Dermis blood vessel endothelial cell (primary cell): ENCODE data around the gene SLX4IP. TPM values are rescaled to one million over a fixed set of nuclear protein-coding genes. Genes with fewer than 3 reads are reported as not detected.
A peak's percentile ranks its signal among the peaks of the same experiment; 100 is the strongest.
"Not testable (repeated sequence)": the region's sequence is repeated elsewhere in the genome, so short reads cannot be mapped to it uniquely, and the experiment has no call there.

Experiments
- DNase-seq: peaks from one replicate; pipeline ENCODE4 v3.0.0; 2010
- total RNA-seq: library from RNA; depleted of rRNA; stranded (reverse); fragments of >200 nt; gene quantifications from 2 replicates; pipeline ENCODE4 v1.2.3, GENCODE V29; 2014

SLX4IP gene
- 3.2 and 4.3 TPM in 2 replicates for total RNA-seq

GRCh38 chr20:10434832-10435812, at the start of gene SLX4IP:
Gene SLX4IP (plus strand): TSS chr20:10435305. CDS start chr20:10458205, 22,900 bp downstream.
- peak; percentile 98 for DNase-seq

- DNase-seq: no peak
Measured at GRCh38 chr20:10385850-10386544, 49.1 kb upstream of the SLX4IP start.

GRCh38 chr20:10387686-10388085, 47.4 kb upstream of the SLX4IP start:
- no peak for DNase-seq

- DNase-seq: no peak
Measured at GRCh38 chr20:10388597-10388996, 46.5 kb upstream of the SLX4IP start.

DNA sequence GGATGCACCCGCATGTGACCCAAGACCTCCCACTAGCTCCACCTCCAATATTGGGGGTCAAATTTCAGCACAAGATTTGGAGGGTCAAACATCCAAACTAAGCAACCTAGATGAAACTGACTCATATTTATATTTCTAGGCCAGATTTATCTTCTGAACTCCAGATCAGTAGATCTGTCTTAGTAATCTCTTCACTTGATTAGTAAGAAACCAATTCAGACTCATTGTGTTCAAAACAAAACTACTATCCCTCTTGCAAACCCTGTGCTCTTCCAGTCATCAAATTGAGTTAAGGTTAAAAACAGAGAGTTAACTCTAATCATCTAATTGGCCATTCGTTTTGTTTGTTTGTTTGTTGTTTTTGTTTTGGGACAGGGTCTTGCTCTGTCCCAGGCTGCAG, 44.4 kb upstream of the SLX4IP start:
- DNase-seq: no peak

DNA sequence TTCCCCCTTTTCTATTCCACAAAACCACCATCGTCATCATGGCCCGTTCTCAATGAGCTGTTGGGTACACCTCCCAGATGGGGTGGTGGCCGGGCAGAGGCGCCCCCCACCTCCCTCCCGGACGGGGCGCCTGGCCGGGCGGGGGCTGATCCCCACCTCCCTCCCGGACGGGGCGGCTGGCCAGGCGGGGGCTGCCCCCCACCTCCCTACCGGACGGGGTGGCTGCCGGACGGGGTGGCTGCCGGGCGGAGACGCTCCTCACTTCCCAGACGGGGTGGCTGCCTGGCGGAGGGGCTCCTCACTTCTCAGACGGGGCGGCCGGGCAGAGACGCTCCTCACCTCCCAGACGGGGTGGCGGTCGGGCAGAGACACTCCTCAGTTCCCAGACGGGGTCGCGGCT, 40.4 kb upstream of the SLX4IP start:
- not testable (repeated sequence) for DNase-seq

DNA sequence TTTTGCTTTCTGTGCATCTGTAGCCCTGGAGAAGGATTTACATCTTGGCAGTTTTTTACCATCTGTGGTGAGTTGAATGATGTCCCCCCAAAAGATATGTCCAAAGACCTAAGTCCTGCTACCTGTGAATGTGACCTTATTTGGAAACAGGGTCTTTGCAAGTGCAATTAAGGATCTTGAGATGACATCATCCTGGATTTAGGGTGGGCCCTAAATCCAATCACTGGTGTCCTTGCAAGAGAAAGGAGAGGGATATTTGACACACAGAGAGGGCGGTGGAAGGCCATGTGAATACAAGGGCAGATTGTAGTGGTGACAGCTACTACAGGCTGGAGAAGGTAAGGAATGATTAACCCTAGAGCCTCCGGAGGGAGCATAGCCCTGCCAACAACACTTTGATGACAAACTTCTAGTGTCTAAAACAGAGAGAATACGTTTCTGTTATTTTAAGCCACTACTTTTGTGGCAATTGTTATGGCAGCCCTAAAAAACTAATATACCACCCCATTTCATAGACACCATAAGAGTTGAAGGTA, 36.2 kb upstream of the SLX4IP start:
- DNase-seq: no peak

DNA sequence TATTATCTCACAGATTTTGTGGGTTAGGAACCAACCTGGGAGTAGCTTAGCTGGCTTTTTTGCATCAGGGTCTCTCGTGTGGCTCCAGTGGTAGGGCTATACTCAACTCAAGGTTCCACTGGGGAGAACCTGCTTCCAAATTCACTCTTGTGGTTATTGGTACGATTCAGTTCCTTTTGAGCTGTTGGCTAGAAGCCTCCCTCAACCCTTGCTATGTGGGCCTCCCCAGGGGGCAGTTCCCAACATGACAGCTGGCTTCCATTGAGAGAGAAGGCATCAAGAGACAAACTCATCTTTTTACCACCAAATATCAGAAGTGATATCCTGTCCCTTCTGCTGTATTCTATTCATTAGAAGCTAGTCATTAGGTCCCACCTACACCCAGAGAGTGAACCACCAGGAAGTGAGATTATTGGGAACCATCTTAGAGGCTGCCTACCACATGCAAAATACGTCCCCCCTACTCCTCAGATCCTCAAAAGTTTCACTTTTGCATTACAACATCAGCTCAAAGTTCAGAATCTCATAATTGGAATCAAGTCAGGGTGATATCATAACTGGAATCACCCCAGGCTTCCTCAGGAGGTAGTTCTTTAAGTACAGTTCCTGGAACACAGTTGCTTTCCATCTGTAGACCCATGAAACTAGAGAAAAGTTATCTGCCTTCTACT, 32.0 kb upstream of the SLX4IP start:
- DNase-seq: no peak

- no peak for DNase-seq
Measured at GRCh38 chr20:10404023-10404628, 31.0 kb upstream of the SLX4IP start.

DNA sequence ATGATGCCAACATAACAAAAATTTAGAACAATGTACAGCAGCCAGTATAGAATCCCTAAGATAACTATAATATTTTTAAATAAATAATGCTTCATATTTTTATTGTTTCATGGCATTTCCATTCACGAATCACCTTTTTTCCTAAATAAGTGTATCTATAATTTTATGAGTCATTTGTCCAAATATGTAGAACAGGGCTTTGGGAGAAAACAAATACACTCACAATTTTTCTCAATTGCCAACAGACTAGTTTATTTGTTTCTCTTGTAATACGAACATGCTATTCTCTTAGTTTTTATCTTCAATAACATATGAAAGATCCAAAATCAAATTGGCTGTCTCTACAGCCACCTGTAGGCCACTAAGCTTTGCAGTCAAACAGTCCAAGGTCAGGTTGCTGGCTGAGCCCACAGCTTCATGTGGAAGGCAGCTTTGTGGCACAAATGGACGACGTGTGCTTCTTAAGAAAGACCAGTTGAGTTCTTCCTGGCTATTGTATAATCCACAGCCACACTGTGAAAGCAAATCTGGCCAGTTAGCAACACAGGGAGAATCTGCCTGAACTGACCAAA, 30.1 kb upstream of the SLX4IP start:
- DNase-seq: no peak

GRCh38 chr20:10408108-10408813, 26.8 kb upstream of the SLX4IP start:
- DNase-seq: no peak

GRCh38 chr20:10411673-10412072, 23.4 kb upstream of the SLX4IP start:
- no peak for DNase-seq

- DNase-seq: peak; percentile 60
Measured at GRCh38 chr20:10412591-10413408, 22.3 kb upstream of the SLX4IP start.

DNA sequence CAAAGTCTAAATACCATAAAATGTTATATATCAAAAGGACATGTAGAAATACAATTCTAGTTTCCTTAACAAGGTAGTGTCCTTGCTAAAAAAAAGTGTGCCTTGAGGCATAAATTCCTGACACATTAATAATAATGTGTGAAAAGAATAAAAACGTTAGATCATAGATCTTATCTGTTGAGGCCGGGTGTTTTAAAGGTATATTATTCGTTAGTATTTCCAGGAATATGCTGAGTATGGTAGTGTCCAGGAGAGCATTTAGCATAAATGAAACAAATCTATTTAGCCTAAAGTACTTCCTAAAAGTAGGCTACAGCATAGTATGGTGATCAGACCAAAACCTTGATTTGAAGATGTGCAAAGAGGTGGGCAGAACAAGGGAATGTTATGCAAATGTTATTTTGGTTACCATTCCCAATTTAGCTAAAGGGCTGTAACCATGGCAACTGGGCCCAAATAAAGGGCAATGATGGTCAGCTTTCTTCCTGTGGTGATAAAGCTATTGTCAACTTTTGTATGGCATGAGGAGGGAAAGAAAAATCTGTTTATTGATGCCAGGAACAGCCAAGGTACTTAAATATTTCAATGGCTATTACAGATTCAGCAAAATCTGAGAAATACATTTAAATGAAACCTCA, 20.0 kb upstream of the SLX4IP start:
- DNase-seq: peak; percentile 57

- DNase-seq: not testable (repeated sequence)
Measured at GRCh38 chr20:10417218-10417617, 17.9 kb upstream of the SLX4IP start.

DNA sequence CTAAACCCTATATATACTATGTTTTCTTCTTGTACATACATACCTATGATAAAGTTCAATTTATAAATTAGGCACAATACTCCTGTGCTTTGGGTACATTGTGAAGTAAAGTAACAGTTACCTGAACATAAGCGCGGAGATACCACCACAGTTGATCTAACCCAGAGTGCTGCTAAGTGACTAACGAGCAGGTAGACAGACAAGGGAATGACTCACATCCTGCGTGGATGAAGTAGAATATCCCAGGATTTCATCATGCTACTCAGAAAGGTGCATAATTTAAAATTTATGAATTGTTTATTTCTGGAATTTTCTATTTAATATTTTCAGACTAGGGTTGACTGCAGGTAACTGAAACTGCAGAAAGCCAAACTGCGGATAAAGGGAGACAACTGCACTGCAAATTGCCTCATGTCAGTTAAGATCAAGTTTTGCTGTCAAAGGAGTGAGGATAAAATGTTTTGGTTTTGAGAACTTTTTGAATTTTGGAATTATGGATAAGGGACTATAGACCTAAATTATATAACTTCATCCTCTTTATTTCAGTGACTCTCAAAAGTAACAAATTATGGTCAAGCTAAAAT, 15.5 kb upstream of the SLX4IP start:
- DNase-seq: peak; percentile 26

- DNase-seq: no peak
Measured at GRCh38 chr20:10423735-10424134, 11.4 kb upstream of the SLX4IP start.

DNA sequence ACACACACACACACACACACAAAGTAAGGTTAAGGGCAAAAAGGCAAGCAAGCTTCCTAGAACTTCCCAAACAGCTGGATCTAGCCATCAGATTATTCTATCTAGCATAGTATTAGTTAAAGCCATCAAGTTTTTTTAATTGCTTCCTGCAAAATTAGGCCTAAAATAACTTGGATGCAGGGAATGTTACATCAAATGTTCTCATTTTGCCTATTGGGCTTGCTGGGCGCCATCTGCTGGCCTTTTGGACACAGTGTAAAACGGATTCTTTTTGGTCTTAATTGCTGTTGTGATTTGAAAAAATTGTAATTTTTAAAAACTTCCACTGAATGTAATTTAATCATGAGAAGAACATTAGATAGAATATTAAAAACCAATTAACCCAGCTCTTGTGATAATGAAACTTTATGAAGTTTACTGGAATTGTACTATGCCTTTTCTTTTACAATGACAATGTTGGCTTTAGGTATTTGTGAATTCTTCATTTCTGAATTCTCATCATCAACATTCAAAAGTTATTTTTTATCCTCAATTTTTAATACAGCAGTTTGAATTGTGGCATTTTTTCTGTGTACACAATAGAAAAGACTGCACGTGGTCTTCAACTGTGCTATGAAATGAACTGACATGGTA, 7.9 kb upstream of the SLX4IP start:
- peak; percentile 84 for DNase-seq

- no peak for DNase-seq
Measured at GRCh38 chr20:10428008-10428407, 7.1 kb upstream of the SLX4IP start.
